HG03575 (cell line): Measurements from ENCODE around the gene COG2.
"Not testable (repeated sequence)": the region's sequence is repeated elsewhere in the genome, so short reads cannot be mapped to it uniquely, and the experiment has no call there.

Source experiments
- ATAC-seq: cut with Tn5 transposase; IDR thresholded peaks from one replicate; pipeline ENCODE4 v1.9.1; 2021; ENCODE audit not compliant: unreplicated experiment, insufficient number of reproducible peaks, low FRiP score; ENCODE audit errors: extremely low read depth

The COG2 gene

DNA sequence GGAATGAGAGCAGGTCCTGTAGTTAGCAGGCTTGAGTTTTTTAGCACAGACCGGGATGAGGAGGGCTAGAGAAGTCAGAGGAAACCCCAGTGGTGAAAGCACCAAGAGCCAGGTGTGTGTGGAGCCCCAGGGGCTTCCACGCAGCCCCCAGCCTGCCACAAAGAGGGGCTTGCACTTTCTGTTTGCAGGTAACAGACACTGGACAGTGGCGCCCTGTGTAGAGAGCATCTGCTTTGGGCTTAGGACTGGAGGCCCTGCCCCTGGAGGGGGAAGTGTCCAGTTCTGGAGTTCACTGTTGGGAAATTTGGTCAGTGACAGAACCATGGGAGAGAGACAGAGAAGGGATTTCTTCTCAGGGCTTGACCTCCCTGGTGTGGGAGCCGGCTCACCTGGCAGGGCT, 52.2 kb downstream of the COG2 start:
- ATAC-seq: no peak

DNA sequence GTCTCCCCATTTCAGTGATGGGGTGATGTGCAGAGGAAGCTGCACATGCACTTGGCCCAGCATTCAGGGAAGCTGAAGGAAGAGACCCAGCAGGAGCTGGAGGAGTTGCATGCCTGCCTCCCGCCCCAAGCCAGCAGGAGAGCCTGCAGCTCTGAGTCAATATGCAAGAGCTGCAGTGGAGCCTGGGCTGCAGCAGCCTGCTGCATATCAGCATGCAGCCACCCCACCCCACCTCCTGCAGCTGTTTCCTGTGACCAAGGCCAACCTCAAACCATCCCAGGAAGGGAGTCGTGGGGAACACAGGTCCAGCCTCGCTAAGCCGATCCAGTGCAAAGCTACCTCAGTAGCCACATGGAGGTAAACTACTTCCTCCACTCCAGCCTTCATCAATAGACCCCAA, 52.7 kb downstream of the COG2 start:
- ATAC-seq: no peak

DNA sequence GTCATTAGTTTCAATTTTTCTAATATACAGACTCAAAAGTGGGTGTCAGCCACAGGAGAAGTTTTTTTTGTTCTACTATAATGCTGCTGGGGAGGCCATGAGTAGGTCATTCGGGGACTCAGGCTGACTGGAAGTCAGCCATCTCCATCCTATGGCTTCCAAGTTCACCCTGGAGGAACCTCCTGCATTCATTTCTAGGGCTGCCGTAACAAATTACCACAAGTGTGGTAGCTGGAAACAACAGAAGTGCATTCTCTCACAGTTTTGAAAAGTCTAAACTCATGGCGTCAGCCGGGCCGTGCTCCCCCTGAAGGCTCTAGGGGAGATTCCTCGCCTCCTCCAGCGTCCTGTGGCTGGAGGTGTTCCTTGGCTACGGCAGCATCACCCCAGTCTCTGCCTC, 53.9 kb downstream of the COG2 start:
- ATAC-seq: no peak

DNA sequence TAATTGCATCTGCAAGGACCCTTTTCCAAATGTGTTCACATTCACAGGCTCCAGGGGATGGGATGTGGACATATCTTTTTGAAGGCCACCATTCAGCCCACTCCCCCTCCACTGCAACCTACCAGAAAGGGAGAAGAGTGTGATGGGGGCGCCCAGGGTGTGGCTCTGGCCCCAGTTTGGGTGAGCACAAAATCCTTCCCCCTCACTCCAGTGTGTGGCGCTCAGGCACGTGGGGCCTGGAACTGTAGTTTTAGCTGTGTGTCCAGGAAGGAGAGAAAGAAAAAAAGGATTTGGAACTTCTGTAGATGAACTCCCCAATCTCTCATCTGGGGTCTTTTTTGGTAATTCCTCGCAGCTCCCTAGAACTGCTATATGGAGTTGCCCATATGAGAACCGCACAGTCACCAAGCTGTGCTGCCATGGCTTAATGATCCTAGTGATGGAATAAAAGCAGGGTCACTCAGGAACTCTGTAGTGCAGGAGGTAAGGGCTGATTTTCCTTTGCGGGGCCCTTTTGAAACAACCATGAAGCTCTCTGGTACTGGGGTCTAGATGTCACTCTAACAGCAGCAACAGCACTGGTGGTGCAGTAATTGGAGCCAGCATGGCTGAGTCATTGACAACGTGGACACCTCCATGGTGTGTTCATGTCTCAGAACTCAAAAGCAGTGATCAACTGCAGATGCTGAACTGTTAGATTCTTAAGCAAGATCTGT, 54.6 kb downstream of the COG2 start:
- no peak for ATAC-seq

DNA sequence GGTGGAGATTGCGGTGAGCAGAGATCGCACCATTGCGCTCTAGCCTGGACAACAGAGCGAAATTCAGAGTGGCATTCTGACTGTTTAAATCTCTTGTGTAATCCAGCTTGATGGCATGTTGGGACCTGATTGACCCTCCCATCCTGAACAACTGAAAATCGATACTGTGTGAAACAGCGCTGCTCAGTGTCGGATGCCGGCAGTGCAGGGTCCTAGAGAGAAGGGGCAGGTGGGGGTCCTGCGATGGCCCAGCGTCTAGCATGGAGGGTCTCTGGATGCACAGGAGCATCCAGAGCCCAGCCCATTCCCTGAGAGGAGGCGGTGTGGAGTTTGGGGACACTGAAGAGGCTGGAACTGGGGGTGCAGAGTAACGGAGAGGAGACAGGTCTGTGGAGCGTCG, 55.8 kb downstream of the COG2 start:
- no peak for ATAC-seq

DNA sequence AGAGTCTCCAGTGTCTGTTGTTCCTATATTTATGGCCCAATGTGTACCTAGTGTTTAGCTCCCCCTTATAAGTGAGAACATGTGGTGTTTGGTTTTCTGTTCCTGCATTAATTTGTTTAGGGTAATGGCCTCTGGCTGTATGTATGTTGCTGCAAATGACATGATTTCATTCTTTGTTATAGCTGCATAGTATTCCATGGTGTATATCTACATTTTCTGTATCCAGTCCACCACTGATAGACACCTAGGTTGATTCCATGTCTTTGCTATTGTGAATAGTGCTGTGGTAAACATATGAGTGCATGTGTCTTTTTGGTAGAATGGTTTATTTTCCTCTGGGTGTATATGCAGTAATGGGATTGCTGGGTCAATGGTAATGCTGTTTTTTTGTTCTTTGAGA, 56.7 kb downstream of the COG2 start:
- ATAC-seq: not testable (repeated sequence)

DNA sequence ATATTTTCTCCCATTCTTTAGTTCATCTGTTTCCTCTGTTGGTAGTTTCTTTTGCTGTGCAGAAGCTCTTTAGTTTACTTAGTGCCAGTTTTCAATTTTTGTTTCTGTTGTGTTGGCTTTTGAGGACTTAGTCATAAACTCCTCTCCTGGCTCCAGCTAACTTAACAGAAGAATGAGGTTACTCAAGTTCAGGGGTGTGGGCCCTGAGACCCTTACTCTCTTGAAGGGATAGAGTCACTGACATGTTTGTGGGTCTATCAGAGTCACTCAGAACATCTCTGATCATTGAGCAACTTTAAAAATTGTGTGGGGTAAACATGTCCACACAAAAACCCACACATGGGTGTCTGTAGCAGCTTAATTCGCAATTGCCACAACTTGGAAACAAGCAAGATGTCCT, 57.4 kb downstream of the COG2 start:
- ATAC-seq: no peak

DNA sequence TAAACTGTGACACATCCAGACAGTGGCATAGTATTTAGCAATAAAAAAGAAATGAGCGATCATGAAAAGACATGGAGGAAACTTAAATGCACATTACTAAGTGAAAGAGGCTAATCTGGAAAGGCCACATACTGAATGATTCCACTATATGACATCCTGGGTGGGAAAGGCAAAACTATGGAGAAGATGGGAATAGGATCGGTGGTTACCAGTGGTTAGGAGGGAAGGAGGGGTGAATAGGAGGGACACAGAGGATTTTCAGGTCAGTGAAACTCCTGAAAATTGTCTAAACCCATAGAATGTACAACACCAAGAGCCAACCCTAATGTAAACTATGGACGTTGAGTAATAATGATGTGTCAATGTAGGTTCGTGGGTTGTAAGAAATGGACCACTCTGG, 57.9 kb downstream of the COG2 start:
- no peak for ATAC-seq

DNA sequence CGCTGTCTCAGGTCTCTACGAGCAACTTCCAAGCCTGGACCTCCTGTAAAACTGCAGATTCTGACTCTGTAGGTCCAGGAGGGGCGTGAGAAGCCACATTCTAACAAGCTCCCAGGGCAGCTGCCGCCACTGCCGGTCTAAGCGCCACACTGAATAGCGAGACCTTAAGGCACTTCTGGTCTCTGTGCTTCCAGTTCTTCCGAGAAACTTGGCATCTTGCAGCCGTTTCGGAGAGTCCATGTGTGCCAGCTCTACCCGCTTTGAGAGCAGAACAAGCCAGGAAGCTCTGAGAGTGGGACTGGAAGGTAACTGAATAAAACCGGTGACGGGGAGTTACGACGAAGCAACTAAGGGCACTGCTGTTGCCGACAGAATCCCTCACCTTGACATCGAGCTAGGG, 59.2 kb downstream of the COG2 start:
- ATAC-seq: no peak

DNA sequence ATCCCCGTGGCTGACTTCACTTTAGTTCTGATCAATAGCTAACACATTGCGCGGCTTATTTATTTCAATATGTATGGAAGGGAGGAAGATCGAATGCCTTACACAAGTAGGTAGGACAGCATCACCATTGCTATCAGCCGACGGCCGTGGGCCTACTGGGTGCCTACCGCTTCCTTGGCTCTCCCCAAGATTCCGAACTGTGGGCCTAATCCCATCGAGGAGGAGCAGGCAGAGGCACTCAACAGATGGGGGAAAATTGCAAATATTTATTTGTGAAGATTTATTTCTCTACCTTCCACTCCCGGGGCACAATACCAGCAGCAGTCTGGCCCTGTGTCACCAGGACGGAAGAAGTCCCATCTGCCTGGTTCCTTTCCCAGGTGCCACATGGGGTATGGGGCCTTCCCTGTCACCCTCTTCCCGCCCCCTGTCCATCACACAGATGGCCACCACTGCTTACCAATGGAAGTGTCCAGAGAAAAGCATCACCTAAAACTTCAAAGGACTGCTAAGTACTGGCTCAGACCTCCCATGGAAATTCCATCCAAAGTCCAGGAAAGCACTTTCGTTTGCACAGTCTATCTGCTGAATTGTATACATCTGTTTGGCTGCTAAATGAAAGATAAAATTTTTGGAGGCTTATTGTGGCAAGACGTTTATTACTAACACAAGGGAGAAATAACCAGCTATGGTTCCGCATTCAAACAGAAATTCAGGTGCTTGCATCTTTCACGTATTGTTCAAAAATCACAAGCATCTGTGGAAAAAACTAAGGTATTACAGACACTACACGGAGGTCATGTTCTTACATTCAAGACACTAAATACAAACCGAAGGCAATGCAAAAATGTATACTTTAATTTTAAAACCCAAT, 59.9 kb downstream of the COG2 start:
- no peak for ATAC-seq

DNA sequence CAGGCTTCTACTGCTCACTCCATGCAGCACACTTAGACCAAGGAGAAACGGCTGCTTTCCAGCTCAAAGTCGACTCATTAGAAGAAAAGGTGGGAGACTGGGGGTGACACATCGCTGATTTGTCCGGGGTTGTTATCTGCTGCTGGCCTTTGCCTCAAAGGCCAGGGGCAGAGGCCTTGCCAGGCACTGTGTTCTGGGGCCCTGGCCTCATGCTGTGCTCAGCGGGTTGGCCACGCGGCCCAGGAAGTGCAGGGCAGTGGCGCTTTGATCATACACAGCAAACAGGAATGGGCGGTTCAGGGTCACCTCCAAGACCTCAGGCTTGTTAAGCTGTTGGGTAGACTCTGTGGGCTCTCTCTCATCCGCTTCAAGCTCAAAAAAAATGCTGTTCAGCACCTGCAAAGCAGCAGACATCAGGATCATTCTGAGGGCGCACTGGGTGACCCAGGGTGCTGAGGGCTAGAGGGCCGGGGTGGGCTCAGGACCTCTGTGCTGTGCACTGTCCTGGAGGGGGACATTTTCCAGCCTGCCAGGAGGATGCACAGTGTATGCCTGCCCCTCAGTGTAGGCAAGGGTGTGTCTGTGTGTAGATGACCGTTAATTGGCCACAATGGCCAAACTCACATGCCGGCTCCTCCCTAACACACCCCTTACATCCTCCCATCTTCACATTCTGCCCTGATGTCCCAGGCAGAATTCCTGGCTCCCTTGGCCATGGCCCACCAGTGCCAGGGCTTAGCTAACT, 60.8 kb downstream of the COG2 start:
- no peak for ATAC-seq

DNA sequence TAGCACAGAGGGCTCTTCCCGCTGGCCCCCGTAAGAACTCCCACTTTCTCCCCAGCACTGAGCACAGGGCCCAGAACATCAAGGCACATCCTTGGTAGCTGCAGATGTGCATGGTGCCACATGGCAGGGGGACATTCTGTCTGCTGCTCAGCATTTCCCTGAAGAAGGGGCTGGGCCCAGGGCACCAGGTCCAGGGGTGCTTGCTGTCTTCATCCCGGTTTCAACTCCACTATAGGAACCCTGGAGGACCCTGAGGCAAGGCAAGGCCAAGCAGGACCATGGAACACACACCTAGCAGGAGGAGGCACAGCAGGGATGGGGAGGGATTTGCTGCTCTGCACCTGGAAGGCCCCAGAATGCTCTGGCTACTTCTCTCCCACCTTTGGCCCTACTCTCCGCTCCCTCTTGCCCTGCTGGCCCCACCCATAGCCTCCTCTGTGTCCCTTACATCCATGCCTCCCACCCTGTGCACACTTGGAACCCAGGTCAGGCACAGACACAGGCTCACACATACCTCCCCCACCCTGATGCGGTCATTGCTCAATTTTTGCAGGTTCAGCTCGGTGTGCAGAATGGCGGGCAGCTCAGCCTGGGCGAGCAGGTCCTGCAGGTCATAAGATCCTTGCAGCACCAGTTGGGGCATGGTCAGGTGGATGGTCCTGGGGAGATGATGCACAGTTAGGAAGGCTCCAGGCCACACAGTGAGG, 61.6 kb downstream of the COG2 start:
- no peak for ATAC-seq

DNA sequence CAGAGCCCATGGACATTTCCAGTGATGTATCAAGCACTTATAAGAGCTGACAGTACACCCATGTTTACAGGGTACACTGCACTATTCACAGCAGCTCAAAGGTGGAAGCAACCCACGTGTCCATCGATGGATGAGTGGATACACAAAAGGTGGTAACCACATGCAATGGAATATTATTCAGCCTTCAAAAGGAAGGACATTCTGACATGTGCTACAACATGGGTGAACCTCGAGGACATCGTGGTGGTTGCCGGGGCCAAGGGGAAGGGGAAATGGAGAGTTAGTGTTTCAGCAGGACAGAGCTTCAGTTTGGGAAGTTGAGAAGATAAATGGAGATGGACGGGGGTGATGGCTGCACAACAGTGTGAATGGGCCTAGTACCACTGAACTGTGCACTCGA, 62.5 kb downstream of the COG2 start:
- ATAC-seq: no peak

DNA sequence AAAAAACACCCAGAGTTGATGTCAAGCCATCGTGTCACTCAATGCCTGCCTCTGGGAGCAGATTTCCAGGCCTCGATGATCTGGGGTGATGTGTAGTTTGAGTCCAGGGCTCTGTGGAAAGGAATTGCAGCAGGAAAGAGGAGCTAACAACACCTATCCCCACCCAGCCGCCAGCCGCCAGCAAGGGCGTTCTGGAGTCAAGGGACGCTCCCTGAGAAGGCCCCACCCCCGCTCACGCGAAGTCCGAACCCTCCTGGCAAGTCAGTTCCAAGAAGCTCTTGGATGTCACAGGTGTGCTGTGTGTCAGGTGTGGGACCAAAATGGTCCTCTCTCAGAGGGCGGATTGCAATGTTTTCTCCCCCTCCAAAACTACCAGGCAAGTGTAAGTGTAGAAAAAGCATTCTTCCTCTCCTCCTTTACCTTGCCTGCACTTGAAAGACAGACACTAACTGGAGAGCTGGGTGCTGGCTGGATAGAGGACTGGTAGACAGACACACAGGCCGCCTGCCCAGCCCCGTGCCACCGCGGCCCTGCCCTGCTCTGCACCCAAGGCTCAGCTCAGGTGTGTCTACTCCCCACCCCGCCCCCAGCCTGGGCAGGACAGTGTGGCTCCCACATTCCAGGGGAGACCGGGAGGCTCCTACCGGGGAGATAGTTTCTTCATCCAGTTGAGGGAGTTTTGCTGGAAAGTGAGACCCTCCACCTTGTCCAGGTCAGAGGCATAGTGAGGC, 63.2 kb downstream of the COG2 start:
- no peak for ATAC-seq

DNA sequence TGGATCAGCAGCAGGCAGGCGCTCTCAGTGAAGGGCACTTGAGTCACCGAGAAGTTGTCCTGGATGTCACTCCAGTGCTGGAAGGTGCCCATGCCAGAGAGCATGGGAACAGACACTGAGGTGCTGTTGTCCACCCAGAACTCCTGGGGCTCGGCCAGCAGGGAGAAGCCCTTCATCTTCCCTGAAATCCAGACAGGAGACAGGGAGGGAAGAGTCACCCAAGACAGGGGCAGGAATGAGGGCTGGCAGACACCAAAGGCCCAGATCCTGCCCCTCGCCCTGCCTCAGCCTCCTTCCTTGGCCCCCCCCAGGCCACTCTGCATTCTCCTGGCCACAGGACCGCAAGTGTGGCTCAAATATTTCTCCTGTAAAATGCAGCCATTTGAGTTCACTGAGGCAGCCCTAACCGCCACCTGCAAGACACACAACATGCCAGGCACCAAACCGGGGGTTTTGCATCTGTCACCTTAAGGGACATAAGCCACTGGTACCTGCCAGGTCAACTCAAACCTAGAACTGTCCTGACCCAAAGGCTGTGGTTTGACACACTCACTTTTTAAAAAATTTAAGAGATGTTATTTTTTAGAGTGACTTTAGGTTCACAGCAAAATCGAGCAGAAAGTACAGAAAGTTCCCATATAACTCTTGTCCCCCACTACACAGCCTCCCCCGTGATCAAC, 63.9 kb downstream of the COG2 start:
- ATAC-seq: no peak

DNA sequence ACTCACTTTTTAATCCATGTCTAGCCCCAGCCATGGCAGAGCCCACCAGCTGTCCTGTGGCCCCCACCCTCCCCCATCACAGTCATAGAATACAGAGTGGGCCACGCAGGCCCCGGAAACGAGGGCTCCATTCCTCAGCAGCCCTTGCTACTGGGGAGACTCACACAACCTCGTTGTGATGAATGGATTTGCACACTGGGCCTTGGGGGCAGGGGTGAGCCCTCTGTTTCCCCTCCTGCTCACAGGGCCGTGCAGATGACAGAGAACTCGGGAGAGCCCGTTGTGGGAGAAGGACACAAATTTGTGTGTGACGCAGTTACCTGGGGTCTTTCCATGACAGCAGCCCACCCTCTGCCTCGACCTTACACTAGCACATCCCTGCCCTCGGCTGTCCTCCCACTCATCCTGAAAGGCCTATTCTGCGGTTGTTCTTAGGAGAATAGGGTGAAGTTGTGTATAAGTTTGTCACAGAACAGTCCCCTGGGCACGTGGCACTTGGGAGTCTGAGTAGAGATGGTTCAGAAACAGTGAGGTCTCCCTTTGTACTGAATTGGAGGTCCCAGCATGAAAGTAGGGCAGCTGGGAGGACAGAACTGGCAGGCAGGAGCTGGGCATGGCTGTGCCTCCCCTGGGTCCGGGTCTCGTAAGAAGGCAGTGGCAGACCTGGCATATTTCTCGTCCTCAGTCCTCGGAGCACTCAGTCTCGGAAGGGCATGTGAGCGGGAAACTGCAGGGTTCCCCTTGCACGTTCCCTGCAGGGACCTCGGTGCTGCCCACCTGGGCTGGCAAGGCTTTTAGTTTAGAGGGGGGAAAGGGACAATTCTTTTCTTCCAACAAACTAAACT, 64.8 kb downstream of the COG2 start:
- ATAC-seq: no peak
